ENCODE results near the gene LMNTD2. TPM values are rescaled to one million over a fixed set of nuclear protein-coding genes. Genes with fewer than 3 reads are reported as not detected.

Gene LMNTD2
- total and polyA plus RNA-seq, 2 of the 13 experiments (the other 11 are each of a cell fraction or from before 2014, with no cell fraction given) = 1.1 to 3.1 TPM

- TF ChIP-seq ZHX1 (CRISPR knock-in tag; IDR thresholded peaks at IDR 0.05; ENCODE audit: low read depth) (peak; percentile 88), KIAA2018 (CRISPR knock-in tag; IDR thresholded peaks at IDR 0.05; ENCODE audit: borderline replicate concordance) (0 out of 2 replicates have a peak, but pooled peaks have one; percentile 68), MAFF (IDR thresholded peaks at IDR 0.05; ENCODE audit: low read depth, low read length) (no peak), PAX8 (CRISPR knock-in tag; IDR thresholded peaks at IDR 0.05; ENCODE audit: borderline replicate concordance) (no peak), ZFY (CRISPR knock-in tag; IDR thresholded peaks at IDR 0.05) (peak; percentile 56), ZNF276 (CRISPR knock-in tag; IDR thresholded peaks at IDR 0.05; ENCODE audit: low read depth) (no peak), AKNA (CRISPR knock-in tag; IDR thresholded peaks at IDR 0.05; ENCODE audit: borderline replicate concordance) (no peak)
Measured at GRCh38 chr11:518463-519202, 41.9 kb downstream of the LMNTD2 start (continued).

Measured in HepG2 (cell line).